ENCODE results near the gene CDC23. TPM values are rescaled to one million over a fixed set of nuclear protein-coding genes. Genes with fewer than 3 reads are reported as not detected.

CDC23 gene
- total RNA-seq, 4 donors from 2014 or later = 17.5 to 31.0 (median 22.5) TPM

DNA sequence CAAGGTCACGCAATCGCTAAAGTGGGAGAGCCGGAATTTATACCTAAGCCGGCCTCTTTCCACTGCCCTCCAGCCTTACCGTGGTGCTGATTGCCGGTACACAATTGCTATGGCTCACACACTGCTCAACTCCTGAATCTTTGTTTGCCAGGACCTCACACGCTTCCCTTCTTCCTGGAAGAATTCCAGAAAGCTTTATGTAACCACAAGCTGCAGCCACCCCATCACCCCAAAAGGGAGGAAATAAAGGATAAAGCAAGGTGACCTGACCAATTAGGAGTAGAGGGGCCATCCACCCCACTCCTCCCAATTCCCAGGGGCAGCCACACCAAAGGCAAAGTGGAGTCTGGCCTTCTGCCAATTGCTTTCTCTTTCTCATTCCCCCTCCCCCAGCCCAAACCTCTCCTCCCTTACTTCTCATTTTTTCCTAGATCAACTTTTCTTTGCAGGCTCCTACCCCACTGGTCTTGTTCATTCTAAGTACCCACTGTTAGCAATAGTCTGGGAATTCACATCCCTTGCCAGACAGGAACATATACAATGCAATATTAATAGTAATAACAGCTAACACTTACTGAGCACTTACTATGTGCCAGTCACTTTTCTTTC, 18.0 kb upstream of the CDC23 start:
- no peaks in the 10 kb centered on the region for H3K9me3 ChIP-seq
- H3K36me3 ChIP-seq = no peaks in the 10 kb centered on the region
- no peak for DNase-seq
- no peak overlapping the region for H3K4me3 ChIP-seq (replicated peaks in 1 of 3)
- H3K27me3 ChIP-seq = no peaks in the 10 kb centered on the region
- WGBS, 2 donors = 56 to 66% methylated on average over 7 of the region's 7 CpGs
- peaks cover 0 to 4% of the 10 kb centered on the region in 2 donors for H3K4me1 ChIP-seq
- H3K27ac ChIP-seq = no peak overlapping the region
- no peak for TF ChIP-seq POLR2A (IDR thresholded peaks at IDR 0.05)
- TF ChIP-seq, protein P1, sequence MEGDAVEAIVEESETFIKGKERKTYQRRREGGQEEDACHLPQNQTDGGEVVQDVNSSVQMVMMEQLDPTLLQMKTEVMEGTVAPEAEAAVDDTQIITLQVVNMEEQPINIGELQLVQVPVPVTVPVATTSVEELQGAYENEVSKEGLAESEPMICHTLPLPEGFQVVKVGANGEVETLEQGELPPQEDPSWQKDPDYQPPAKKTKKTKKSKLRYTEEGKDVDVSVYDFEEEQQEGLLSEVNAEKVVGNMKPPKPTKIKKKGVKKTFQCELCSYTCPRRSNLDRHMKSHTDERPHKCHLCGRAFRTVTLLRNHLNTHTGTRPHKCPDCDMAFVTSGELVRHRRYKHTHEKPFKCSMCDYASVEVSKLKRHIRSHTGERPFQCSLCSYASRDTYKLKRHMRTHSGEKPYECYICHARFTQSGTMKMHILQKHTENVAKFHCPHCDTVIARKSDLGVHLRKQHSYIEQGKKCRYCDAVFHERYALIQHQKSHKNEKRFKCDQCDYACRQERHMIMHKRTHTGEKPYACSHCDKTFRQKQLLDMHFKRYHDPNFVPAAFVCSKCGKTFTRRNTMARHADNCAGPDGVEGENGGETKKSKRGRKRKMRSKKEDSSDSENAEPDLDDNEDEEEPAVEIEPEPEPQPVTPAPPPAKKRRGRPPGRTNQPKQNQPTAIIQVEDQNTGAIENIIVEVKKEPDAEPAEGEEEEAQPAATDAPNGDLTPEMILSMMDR (IDR thresholded peaks at IDR 0.05) = no peak
- intact Hi-C loops (cut with DNase I) = no loop called here

DNA sequence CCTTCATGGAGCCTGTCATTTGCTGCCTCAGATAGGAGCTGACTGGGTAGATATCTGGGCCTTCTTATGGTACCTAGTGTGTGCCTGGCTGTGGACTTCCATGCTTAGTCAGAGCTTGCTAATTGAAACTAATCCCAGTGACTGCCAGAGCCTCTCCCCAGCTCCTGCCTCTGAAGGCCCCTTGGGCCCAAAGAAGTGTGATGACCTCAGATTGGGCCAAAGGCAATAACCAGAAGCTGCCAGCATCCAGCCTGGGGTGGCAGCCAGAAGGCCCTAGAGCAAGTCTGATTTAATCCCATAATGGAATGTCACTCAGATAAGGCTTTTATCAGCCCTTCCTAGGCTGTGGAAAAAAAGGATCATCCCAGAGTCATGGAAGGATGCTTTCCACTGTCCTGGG, 17.1 kb upstream of the CDC23 start:
- Histone ChIP-seq H3K4me3 (replicated peaks in 1 of 3) (no peak overlapping the region), H3K4me1 (peaks cover 0 to 4% of the 10 kb centered on the region in 2 donors), H3K27ac (no peak overlapping the region), H3K27me3 (no peaks in the 10 kb centered on the region), H3K9me3 (no peaks in the 10 kb centered on the region), H3K36me3 (no peaks in the 10 kb centered on the region)
- TF ChIP-seq, protein P1 (IDR thresholded peaks at IDR 0.05) = no peak
- TF ChIP-seq POLR2A (IDR thresholded peaks at IDR 0.05) = no peak
- intact Hi-C loops (cut with DNase I) = no loop called here
- no peak for DNase-seq

DNA sequence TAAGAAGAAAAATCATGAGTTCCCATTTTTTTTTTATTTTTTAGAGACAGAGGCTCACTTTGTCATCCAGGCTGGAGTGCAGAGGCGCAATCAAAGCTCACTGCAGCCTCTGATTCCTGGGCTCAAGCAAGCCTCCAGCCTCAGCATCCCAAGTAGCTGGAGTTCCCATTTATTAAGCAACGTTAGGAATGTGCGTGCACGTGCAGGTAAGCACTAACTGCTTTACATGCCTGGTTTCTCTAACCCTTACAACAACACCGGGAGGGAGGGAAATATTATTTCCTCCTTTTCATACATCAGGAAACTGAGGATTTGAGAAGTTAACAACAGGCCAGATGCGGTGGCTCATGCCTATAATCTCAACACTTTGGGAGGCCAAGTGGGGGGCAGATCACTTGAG, 16.3 kb upstream of the CDC23 start:
- H3K9me3 ChIP-seq = no peaks in the 10 kb centered on the region
- no peak overlapping the region for H3K4me3 ChIP-seq (replicated peaks in 1 of 3)
- TF ChIP-seq POLR2A (IDR thresholded peaks at IDR 0.05) = no peak
- TF ChIP-seq, protein P1 (IDR thresholded peaks at IDR 0.05) = no peak
- no peak overlapping the region for H3K27ac ChIP-seq
- no peaks in the 10 kb centered on the region for H3K27me3 ChIP-seq
- WGBS, 2 donors = 60 to 71% methylated on average over 6 of the region's 6 CpGs
- peaks cover 0 to 4% of the 10 kb centered on the region in 2 donors for H3K4me1 ChIP-seq
- no peak for DNase-seq
- intact Hi-C loops (cut with DNase I) = no loop called here
- no peaks in the 10 kb centered on the region for H3K36me3 ChIP-seq

DNA sequence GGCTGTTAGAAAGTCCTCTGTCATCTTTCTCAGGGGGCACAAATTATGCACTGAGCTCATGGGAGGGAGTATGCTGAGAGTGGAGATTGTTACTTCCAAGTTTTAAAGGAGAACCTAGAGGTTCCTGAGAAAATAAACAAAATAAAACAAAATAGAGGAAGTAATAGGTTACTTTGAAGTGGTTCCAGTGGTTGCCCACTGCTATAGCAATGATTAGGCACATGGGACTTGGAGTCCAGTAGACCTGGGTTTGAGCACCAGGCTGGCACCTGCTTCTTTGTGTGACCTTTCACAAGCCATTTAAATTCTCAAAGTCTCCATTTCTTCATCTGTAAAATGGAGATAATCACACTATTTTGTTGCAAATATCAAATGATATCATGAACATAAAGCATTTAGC, 13.8 kb upstream of the CDC23 start:
- no peaks in the 10 kb centered on the region for H3K27me3 ChIP-seq
- H3K36me3 ChIP-seq = no peaks in the 10 kb centered on the region
- DNase-seq = no peak
- H3K27ac ChIP-seq = no peak overlapping the region
- no peak for TF ChIP-seq POLR2A (IDR thresholded peaks at IDR 0.05)
- TF ChIP-seq, protein P1 (IDR thresholded peaks at IDR 0.05) = no peak
- H3K4me1 ChIP-seq = peaks cover 0 to 4% of the 10 kb centered on the region in 2 donors
- no peak overlapping the region for H3K4me3 ChIP-seq (replicated peaks in 1 of 3)
- intact Hi-C loops (cut with DNase I) = no loop called here
- H3K9me3 ChIP-seq = no peaks in the 10 kb centered on the region

DNA sequence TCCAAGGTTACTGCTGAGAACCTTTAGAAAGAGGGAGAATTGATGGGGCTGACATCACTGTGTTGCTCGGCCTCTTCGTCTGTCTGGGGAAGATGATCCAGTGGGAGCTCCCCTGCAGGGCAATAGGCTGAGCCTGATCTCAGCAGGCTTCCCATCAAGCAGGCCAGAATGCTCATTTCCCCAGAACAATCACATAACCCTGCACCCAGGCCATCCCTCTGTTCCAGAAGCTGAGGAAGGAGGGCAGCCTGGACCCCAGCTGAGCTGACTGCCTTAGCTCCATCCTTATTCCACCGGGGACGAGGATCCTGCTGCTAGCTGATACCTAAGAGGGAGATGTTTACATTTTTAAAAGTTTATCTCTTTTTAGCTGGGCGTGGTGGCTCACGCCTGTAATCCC, 11.6 kb upstream of the CDC23 start:
- H3K9me3 ChIP-seq = no peaks in the 10 kb centered on the region
- intact Hi-C loops (cut with DNase I) = no loop called here
- no peak overlapping the region for H3K4me3 ChIP-seq (replicated peaks in 1 of 3)
- WGBS, 2 donors = 85 to 86% methylated on average over 6 of the region's 6 CpGs
- no peaks in the 10 kb centered on the region for H3K36me3 ChIP-seq
- TF ChIP-seq, protein P1 (IDR thresholded peaks at IDR 0.05) = no peak
- no peak for TF ChIP-seq POLR2A (IDR thresholded peaks at IDR 0.05)
- DNase-seq = no peak
- no peaks in the 10 kb centered on the region for H3K4me1 ChIP-seq
- H3K27ac ChIP-seq = no peak overlapping the region
- no peaks in the 10 kb centered on the region for H3K27me3 ChIP-seq
